HepG2 (cell line): Measurements from ENCODE around the gene ARHGAP5. TPM values are rescaled to one million over a fixed set of nuclear protein-coding genes. Genes with fewer than 3 reads are reported as not detected.

Experiments
- FUBP1 ChIP-seq: sonication (generic); formaldehyde crosslinking; IDR thresholded peaks from 2 replicates; pipeline ENCODE4 v1.5.1; 2020; ENCODE audit warnings: missing genetic modification reagents, mild to moderate bottlenecking, borderline replicate concordance
- GTF2F1 ChIP-seq: fragments of 150-350 bp; IDR thresholded peaks from 2 replicates; pipeline ENCODE4 v1.6.1; 2014; ENCODE audit warnings: low read length
- HNRNPK ChIP-seq: fragments of 200-400 bp; formaldehyde crosslinking; IDR thresholded peaks from 2 replicates; pipeline ENCODE4 v1.6.1; 2018; ENCODE audit warnings: low read length, low read depth, moderate library complexity, mild to moderate bottlenecking; ENCODE audit not compliant: poor library complexity, severe bottlenecking
- MAFG ChIP-seq: sonication (generic); formaldehyde crosslinking; IDR thresholded peaks from 2 replicates; pipeline ENCODE4 v1.5.1; 2020; ENCODE audit warnings: mild to moderate bottlenecking, missing genetic modification reagents
- RNF2 ChIP-seq: fragments of 450-650 bp; conservative IDR thresholded peaks from 2 replicates; pipeline ENCODE4 v1.6.1; 2016; ENCODE audit warnings: low read depth
- SAP130 ChIP-seq: IDR thresholded peaks from 2 replicates; pipeline ENCODE4 v1.6.1; 2016; ENCODE audit warnings: low read depth
- SUZ12 ChIP-seq: fragments of 150-350 bp; IDR thresholded peaks from 2 replicates; pipeline ENCODE4 v1.6.1; 2014; ENCODE audit warnings: low read depth, low read length
- TBP ChIP-seq: sonication (generic); formaldehyde crosslinking; IDR thresholded peaks from 2 replicates; pipeline ENCODE4 v1.5.0; 2020; ENCODE audit warnings: missing genetic modification reagents
- ZBTB40 ChIP-seq, 2 experiments: fragments of 450-650 bp in 1 of 2; sonication (generic) in 1 of 2; formaldehyde crosslinking in 1 of 2; IDR thresholded peaks; 2 replicates each; pipeline versions ENCODE4 v1.6.1 to v1.8.0; 2016 to 2022; ENCODE audit warnings: antibody characterized with exemption in 1 of 2, mild to moderate bottlenecking in 1 of 2, missing genetic modification reagents in 1 of 2
- ZNF205 ChIP-seq: IDR thresholded peaks from 2 replicates; pipeline ENCODE4 v1.6.1; 2018; ENCODE audit warnings: missing biosample characterization, missing genetic modification reagents
- ZNF430 ChIP-seq: sonication (generic); formaldehyde crosslinking; IDR thresholded peaks from 2 replicates; pipeline ENCODE4 v1.9.0; 2021; ENCODE audit warnings: mild to moderate bottlenecking, missing genetic modification reagents
- ZNF451 ChIP-seq: sonication (generic); formaldehyde crosslinking; IDR thresholded peaks from 2 replicates; pipeline ENCODE4 v1.5.0; 2020; ENCODE audit warnings: mild to moderate bottlenecking, missing genetic modification reagents
- ZNF619 ChIP-seq: sonication (generic); formaldehyde crosslinking; IDR thresholded peaks from 2 replicates; pipeline ENCODE4 v1.4.0; 2020; ENCODE audit warnings: mild to moderate bottlenecking, missing genetic modification reagents
- ZNF800 ChIP-seq: sonication (generic); formaldehyde crosslinking; IDR thresholded peaks from 2 replicates; pipeline ENCODE4 v1.4.0; 2020; ENCODE audit warnings: missing genetic modification reagents
- ZSCAN5A ChIP-seq: sonication (generic); formaldehyde crosslinking; IDR thresholded peaks from 2 replicates; pipeline ENCODE4 v1.8.0; 2022; ENCODE audit warnings: mild to moderate bottlenecking, missing genetic modification reagents, borderline replicate concordance
- polyA plus RNA-seq, 8 experiments: library from polyadenylated mRNA; depleted of rRNA in 3 of 8; stranded (reverse) in 7 of 8; unstranded in 1 of 8; fragments of >200 nt; fragmentation: Illumina TruSeq in 4 of 8; extraction: Trizol in 4 of 8; gene quantifications; 2 replicates each; pipeline versions ENCODE4 v1.2.1 to v1.2.3, GENCODE V29; 2011 to 2016; ENCODE audit warnings: low read depth in 4 of 8, missing spikeins in 1 of 8, mixed read lengths in 1 of 8; ENCODE audit not compliant: insufficient read depth in 1 of 8
- total RNA-seq, 5 experiments: library from RNA; depleted of rRNA; stranded (reverse); fragments of >200 nt; fragmentation: Illumina TruSeq; extraction: Trizol; gene quantifications; 2 replicates each; pipeline ENCODE4 v1.2.3, GENCODE V29; 2016; ENCODE audit warnings: low read depth in 1 of 5

ARHGAP5 gene
- total and polyA plus RNA-seq, 2 of the 13 experiments (the other 11 are each of a cell fraction or from before 2014, with no cell fraction given), result 33.7 to 144 TPM

- TF ChIP-seq ZNF800 (CRISPR knock-in tag) (peak; percentile 54; the same call in 1 of the 2 replicates), HNRNPK (no peak), RNF2 (no peak), ZNF451 (CRISPR knock-in tag) (no peak), SAP130 (CRISPR knock-in tag) (peak; percentile 28; the same call in 1 of the 2 replicates), TBP (CRISPR knock-in tag) (no peak), ZNF619 (CRISPR knock-in tag) (no peak), GTF2F1 (no peak), SUZ12 (no peak), ZSCAN5A (CRISPR knock-in tag) (no peak), ZNF430 (no peak), ZNF205 (CRISPR knock-in tag) (0 out of 2 replicates have a peak, but pooled peaks have one; percentile 22), MAFG (CRISPR knock-in tag) (no peak), ZBTB40 (IDR thresholded peaks at IDR 0.05) (no peak), ZBTB40 (CRISPR knock-in tag; IDR thresholded peaks at IDR 0.05) (no peak), FUBP1 (CRISPR knock-in tag) (no peak)
Measured at GRCh38 chr14:32073537-32074189, 3.4 kb upstream of the ARHGAP5 start (continued).
